Measurements from ENCODE around the gene BMP3. TPM values are rescaled to one million over a fixed set of nuclear protein-coding genes. Genes with fewer than 3 reads are reported as not detected.
A peak's percentile ranks its signal among the peaks of the same experiment; 100 is the strongest.

Gene BMP3
- total and polyA plus RNA-seq, 10 of the 15 experiments (the other 5 are each of a cell fraction or from before 2014, with no cell fraction given): 0.37 to 1.4 (median 0.88) TPM

DNA sequence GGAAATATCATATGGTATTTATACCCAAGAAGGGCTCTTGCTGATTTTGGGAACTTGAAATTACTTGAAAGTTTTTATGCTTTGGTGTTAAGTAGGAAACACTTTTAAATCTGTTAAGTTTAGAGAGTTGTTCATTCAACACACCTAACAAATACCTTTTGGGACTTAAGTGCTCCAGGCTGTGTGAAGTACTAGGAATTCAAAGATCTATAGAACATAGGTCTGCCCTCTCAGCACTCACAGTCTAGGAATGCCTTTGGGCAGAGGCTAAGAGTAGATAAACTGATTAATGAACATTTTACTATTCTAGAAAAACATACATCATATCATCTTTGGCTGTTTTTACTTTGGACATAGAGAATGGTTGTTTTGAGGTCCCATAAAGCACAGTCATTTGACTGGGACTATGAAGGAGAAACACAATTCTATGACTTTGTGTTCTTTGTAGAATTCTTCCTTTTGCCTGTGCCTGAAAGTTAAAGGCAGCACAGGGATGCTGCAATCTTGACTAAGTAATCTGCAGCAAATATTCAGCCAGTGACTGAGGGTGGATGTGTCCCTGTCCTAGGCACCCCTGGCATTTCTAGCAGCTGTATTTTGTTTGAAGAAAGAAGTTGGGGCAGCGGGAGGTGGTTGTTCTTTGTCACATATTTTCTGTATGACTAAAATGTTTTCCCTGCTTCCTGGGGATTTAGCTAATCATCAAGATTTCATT is 8.3 kb downstream of the BMP3 start:
- ChIA-PET CTCF (interaction anchor here (0.6 to 15.3 kb wide), 40 partner anchors 8 to 834 kb away, joined by 3 to 268 read pairs (median 5); partner anchors contain the start of gene BMP3), POLR2A (no interaction called here), SMC1A (ENCODE audit: uncharacterized antibody, unreplicated experiment) (interaction anchor here (0.6 to 14.8 kb wide), 41 partner anchors 9 to 819 kb away, joined by 3 to 144 read pairs (median 5); partner anchors contain the start of gene BMP3), RAD21 (ENCODE audit: unreplicated experiment) (interaction anchor here (0.8 to 7.6 kb wide), 30 partner anchors 9 to 818 kb away, joined by 3 to 78 read pairs (median 4); partner anchors contain the start of gene BMP3)
- no peak overlapping the region for H3K4me3 ChIP-seq
- H4K20me1 ChIP-seq (ENCODE audit: control insufficient read depth, insufficient read depth): no peaks in the 10 kb centered on the region
- no peak overlapping the region for H3K9ac ChIP-seq (ENCODE audit: control insufficient read depth, insufficient read depth, low read length)
- no TSS peak for BruUV-seq (replicated peaks)
- no peak for TF ChIP-seq ETV6 (conservative IDR thresholded peaks at IDR 0.05 in 1 of 2, IDR thresholded peaks at IDR 0.05 in 1 of 2; ENCODE audit: borderline replicate concordance in 1 of 2, low read depth in 1 of 2)
- TF ChIP-seq CBX5 (IDR thresholded peaks at IDR 0.05; ENCODE audit: low read depth): no peak
- TF ChIP-seq CHD2 (IDR thresholded peaks at IDR 0.05; ENCODE audit: borderline replicate concordance, low read depth, low read length): no peak
- TF ChIP-seq, protein P1, sequence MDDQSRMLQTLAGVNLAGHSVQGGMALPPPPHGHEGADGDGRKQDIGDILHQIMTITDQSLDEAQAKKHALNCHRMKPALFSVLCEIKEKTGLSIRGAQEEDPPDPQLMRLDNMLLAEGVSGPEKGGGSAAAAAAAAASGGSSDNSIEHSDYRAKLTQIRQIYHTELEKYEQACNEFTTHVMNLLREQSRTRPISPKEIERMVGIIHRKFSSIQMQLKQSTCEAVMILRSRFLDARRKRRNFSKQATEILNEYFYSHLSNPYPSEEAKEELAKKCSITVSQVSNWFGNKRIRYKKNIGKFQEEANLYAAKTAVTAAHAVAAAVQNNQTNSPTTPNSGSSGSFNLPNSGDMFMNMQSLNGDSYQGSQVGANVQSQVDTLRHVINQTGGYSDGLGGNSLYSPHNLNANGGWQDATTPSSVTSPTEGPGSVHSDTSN (IDR thresholded peaks at IDR 0.05; ENCODE audit: insufficient replicate concordance, low read depth, low read length): no peak
- TF ChIP-seq NRF1 (conservative IDR thresholded peaks at IDR 0.05; ENCODE audit: low read depth, low read length): no peak
- no peak for TF ChIP-seq ZBED1 (IDR thresholded peaks at IDR 0.05; ENCODE audit: borderline replicate concordance)
- TF ChIP-seq MEF2B (IDR thresholded peaks at IDR 0.05; ENCODE audit: partially characterized antibody, poor library complexity, severe bottlenecking): no peak
- TF ChIP-seq NBN (IDR thresholded peaks at IDR 0.05): no peak
- no peak for TF ChIP-seq POLR2A (IDR thresholded peaks at IDR 0.05; ENCODE audit: low read depth, low read length)
- TF ChIP-seq RB1 (IDR thresholded peaks at IDR 0.05; ENCODE audit: borderline replicate concordance): no peak
- TF ChIP-seq ZNF274 (IDR thresholded peaks at IDR 0.05; ENCODE audit: insufficient read depth, insufficient read length): no peak
- TF ChIP-seq YBX1 (IDR thresholded peaks at IDR 0.05): no peak
- TF ChIP-seq BMI1 (IDR thresholded peaks at IDR 0.05; ENCODE audit: borderline replicate concordance): no peak
- no peak for TF ChIP-seq RELA (IDR thresholded peaks at IDR 0.05; ENCODE audit: borderline replicate concordance, partially characterized antibody)
- no peak for TF ChIP-seq ATF2 (IDR thresholded peaks at IDR 0.05; ENCODE audit: low read length)
- intact Hi-C loops (cut with micrococcal nuclease; ENCODE audit: unreplicated experiment) (no loop called here), in situ Hi-C loops (cut with MboI) (no loop called here)
- ATAC-seq (peak; percentile 18), DNase-seq (ENCODE audit: low read depth, low spot score) (no peak), FAIRE-seq (peak; percentile 57)
- 0 out of 2 replicates have a peak, but pooled peaks cover 3% of the 10 kb centered on the region for H3K4me1 ChIP-seq (ENCODE audit: control insufficient read depth, insufficient read depth, low read length)
- H3K27me3 ChIP-seq (replicated peaks in 1 of 2; ENCODE audit: control insufficient read depth in 2 of 2, insufficient read depth in 2 of 2, low read length in 1 of 2): no peaks in the 10 kb centered on the region
- H2AFZ ChIP-seq (ENCODE audit: control insufficient read depth, low read depth, low read length): no peak overlapping the region
- H3K4me2 ChIP-seq (ENCODE audit: control insufficient read depth, insufficient read depth): no peak overlapping the region
- no peaks in the 10 kb centered on the region for H3K36me3 ChIP-seq (ENCODE audit: control insufficient read depth in 2 of 2, insufficient read depth in 2 of 2, low read length in 1 of 2)
- H3K27ac ChIP-seq (ENCODE audit: control insufficient read depth, insufficient read depth): no peak overlapping the region
- WGBS (ENCODE audit: insufficient coverage, insufficient replicate concordance, low lambda C conversion rate, missing lambda C conversion rate): 0% methylated on average over 1 of the region's 1 CpG
- H3K79me2 ChIP-seq (ENCODE audit: control insufficient read depth, insufficient read depth, low read length): no peaks in the 10 kb centered on the region
- H3K9me3 ChIP-seq (replicated peaks; ENCODE audit: control insufficient read depth, insufficient read depth, low read length): no peaks in the 10 kb centered on the region
